SH-SY5Y (cell line): ENCODE data around the gene COX7A2L.

Experiments used
- GATA2 ChIP-seq: IDR thresholded peaks from 2 replicates; pipeline ENCODE4 v1.6.1; 2011; ENCODE audit warnings: mild to moderate bottlenecking, low read depth, low read length
- GATA3 ChIP-seq: IDR thresholded peaks from 2 replicates; pipeline ENCODE4 v1.6.1; 2011; ENCODE audit warnings: low read depth, mild to moderate bottlenecking, low read length, moderate library complexity

DNA sequence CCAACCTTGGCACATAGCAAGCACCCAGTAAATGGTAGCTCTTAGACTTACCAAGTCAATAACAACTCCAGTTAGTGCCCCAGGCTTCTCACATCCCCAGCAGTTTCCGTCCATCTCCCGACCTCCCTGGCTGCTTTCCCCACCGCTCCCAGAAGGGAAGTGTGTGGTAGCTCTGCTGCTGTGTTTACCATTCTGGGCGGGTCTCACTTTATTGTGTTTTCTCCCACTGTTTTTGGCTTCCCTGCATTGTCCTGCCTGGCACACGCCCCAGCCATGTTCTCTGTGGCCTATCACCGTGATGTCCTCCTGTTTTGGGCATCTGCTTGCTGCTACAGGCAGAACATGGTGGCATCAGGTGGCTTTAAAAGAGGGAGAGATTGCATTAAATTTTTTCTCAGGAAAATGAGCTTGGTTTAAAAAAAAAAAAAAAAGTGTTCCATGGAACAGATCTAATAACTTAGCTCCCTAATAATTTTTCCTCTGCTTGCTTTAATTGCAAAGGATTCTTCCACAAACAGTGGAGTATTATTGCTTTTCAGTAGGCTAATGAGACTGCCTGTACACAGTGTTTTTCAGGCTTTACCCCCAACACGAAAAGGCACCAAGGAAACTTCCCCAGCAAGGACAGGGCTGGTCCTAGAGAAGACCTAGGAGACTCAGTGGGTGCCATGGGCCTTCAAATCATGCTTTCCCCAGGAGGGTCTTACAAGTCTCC is 8.0 kb upstream of the COX7A2L start:
- TF ChIP-seq GATA3, result no peak
- no peak for TF ChIP-seq GATA2
